MV-4-11 (cell line): Measurements from ENCODE around the gene GNPAT.

Source experiments
- DNase-seq: peaks from one replicate; lab custom pipeline; 2025; lab: John Stamatoyannopoulos, UW

The GNPAT gene

DNA sequence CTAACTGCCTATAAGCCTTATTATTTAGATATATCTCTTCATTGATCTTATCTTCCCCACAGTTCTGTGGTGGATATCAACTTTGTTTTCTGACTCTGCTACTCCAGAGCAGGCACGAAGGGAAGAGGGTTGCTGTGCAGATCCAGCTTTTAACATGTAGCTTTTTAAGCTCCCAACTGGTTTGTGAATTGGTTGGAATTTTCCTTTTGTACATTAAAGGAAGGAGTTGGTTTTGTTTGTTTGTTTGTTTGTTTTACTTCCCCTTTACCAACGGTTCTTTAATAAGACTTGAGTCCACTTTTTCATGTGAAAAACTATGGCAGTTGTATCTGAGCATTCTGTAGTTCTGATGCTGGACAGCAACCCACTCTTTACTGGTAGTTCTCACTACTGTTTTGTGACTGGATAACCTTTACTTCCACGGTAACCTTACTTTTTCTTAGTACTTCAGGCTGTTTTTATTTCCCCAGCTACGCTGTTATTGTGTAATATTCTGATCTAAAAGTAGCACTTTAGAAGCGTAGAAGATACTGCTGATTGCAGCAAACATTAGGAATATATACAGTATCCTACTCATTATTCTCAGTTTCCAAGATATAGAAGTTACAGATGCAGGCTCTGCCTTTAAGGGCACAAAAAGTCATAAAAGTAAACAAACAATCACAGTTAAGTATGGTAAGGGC, 1.6 kb downstream of the GNPAT start:
- peak; percentile 36 for DNase-seq

DNA sequence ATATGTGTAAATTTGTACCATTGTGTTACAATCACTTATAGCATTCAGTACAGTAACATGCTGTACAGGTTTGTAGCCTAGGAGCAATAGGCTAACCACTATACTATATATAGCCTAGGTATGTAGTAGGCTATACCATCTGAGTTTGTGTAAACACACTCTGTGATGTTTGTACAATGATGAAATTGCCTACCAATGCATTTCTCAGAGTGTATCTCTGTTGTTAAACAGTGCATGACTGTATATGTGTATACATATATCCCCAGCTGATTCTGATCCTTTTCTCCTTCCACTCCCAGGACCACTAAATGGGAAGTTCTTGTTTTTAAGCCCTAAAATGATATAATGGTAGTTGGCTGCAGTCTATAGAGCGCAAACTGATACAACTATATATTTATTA, 7.8 kb downstream of the GNPAT start:
- no peak for DNase-seq

DNA sequence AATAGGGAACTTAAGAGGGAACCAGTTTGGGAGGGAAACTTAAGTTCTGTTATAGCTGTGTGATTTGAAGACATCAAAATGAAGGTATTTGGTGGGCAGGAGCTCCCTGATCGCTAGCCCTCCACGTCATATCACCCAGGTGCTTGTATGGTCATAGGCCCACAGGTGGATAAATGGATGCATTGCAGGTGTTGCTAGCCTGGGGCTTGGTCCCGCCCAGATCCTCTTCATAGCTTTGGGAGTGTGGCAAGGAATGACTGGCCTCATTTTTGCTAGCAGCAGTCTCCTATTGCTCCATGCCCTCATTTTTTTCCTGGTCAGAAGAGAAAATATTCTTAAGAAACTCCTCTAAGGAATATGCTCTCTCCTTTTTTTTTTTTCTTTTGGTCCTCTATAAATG, 11.3 kb downstream of the GNPAT start:
- DNase-seq = no peak

GRCh38 chr1:231260351-231260750, 19.3 kb downstream of the GNPAT start:
- no peak for DNase-seq

DNA sequence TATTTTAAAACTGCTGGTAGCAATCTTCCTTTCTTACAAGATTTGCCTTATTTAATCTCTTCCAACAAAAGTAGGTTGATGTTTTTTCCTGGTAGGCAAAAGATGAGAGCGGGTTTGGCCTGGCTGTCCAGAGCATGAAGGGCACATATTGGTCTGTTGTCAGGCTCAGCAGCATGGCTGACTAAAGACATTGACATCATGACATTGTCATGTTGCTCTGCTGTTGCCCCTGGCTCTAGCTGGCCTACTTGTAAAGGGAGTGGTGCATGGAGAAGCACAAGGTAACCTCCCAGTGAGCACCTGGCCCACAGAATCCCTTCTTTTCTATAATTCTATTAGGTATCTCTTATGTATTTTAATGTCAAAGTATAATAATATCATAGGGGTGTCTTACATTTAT, 23.6 kb downstream of the GNPAT start:
- no peak for DNase-seq

DNA sequence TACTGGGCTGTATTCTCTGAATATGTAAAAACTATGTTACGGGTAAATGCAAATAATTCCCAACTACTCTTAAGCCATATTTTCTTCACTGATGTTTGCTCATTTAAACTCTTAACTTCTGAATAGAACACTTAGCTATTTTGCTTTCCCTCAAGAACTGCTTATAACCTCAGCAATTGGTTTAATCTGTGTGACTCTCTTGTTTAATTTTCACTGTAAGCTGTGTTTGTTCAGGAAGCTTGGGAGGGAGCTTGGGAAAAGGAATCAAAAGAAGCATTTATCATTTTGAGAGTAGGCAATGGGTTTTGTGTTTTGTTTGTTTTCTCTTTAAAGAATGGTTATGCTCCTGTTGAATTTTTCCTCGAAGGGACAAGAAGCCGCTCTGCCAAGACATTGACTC, 24.4 kb downstream of the GNPAT start:
- no peak for DNase-seq

DNA sequence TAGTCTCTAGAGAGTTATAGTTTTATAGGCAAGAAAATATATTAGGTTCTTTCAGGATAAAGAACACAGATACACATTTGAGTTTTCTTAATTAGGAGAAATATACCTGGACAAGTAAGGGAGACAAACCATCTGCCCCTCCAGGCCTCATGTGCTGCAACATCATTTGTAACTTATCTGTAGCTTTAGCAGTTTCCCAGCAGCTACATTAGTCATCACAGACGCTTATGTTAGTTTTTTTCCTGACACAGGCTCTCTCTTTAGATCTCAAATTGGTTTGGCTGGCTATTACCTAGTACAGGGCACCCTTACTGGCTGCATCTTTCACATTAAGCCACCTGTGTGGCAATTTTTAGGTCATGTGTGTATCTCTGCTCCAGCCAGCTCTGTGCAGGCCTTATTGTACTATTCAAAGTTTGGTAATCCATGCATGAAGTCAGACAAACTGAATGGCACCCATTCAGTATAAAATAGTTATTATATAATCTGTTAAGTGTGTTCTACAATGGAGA, 25.9 kb downstream of the GNPAT start:
- no peak for DNase-seq

- DNase-seq = no peak
Observed at GRCh38 chr1:231272173-231272572, 31.2 kb downstream of the GNPAT start.

DNA sequence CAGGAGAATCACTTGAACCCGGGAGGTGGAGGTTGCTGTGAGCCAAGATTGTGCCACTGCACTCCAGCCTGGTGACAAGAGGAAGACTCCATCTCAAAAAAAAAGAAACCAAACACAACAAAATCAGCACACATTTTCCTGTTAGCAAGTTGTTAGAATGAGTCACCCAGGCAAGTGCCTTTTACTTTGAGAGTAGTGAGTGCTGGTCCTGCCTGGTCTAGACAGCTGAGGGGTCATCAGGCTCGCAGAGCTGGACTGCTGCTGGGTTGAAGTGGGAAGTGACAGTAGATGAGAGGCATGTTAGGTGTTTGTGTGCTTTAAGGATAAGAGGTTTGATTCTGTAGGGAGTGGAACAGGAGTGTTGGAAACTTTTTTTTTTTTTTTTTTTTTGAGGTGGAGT, 31.9 kb downstream of the GNPAT start:
- DNase-seq = peak; percentile 17

- DNase-seq = no peak
Observed at GRCh38 chr1:231274119-231274825, 33.3 kb downstream of the GNPAT start.

GRCh38 chr1:231278100-231278790, 37.2 kb downstream of the GNPAT start:
- no peak for DNase-seq

DNA sequence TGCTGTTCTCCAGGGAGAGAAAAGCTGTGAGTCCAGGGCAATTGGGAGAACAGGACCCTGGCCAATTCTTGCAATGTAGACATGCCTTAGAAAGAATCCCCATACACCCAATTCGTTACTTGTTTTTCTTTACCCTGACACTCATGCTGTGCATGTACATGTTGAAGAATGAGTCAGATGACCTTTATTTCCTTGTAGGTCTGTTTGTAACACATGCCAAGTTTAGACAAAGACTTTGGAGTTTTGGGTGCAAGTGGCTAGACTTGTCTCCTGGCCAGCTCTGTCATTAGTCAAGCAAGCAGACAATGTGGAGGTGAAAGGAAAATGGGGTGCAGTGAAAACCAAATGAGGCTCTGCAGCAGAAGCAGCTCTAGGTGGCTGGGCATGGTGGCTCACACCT, 38.1 kb downstream of the GNPAT start:
- no peak for DNase-seq

DNA sequence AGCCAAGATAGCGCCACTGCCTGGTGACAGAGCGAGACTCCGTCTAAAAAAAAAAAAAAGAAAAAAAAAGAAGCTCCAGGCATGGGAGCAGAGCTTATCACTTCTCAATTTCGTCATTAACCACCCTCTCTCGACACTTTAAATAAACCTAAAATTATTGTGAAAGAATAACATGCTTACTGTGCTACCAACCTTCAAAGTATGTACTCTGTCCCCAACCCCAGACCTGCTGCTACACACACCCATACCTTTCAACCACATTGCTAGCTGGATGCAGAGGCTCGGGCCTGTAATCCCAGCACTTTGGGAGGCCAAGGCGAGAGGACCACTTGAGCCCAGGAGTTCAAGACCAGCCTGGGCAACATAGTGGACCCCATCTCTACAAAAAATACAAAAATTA, 38.7 kb downstream of the GNPAT start:
- DNase-seq = peak; percentile 74

DNA sequence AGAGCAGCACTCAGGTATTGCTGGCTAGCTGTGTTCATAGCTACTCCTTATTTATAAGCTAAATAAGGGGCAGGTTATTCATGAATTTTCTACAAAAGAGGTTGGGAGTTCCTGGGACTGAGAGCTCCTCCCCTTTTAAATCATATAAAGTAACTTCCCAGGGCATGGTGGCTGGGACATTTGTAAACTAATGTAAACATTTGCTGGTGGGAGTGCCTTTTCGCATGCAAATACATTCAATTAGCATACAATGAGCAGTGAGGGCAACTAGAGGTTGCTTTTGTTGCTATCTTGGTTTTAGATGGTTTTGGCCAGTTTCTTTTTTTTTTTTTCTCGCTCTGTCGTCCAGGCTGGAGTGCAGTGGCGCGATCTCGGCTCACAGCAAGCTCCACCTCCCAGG, 43.4 kb downstream of the GNPAT start:
- no peak for DNase-seq

- DNase-seq = peak; percentile 2
Observed at GRCh38 chr1:231286603-231287002, 45.6 kb downstream of the GNPAT start.

DNA sequence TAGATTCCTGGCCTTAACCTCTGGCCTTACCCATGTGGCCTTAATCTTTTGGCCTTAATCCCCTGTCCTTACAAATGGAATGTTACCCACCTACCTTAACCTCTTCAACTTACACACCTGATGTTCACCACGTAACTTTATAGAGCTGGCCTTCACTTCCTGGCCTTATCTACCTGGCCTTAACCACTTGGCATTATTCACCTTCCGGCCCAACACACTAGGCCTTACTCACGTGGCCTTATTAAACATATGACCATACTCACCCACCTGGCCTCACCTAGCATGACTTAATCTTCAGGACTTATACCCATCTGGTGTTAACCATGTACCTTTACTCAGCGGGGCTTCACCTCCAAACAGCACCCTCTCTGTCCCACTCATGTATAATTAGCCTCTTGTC, 54.9 kb downstream of the GNPAT start:
- no peak for DNase-seq

DNA sequence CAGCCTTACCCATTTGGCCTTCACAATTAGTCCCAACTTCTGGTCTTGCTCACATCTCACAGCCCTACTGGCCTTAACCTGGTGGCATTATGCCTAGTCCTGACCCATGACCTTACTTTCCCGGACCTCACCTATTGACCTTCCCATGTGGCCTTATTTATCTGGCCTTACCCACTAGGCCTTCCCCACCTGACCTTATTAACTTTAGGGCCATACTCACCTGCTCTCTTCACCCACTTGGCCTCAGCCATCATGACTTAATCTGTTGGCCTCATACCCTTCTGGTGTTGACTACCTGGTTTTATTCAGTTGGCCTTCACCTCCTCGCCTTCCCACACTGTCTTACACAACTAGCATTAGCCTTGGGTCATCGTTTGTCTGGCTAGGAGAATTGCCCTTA, 61.0 kb downstream of the GNPAT start:
- DNase-seq = no peak

DNA sequence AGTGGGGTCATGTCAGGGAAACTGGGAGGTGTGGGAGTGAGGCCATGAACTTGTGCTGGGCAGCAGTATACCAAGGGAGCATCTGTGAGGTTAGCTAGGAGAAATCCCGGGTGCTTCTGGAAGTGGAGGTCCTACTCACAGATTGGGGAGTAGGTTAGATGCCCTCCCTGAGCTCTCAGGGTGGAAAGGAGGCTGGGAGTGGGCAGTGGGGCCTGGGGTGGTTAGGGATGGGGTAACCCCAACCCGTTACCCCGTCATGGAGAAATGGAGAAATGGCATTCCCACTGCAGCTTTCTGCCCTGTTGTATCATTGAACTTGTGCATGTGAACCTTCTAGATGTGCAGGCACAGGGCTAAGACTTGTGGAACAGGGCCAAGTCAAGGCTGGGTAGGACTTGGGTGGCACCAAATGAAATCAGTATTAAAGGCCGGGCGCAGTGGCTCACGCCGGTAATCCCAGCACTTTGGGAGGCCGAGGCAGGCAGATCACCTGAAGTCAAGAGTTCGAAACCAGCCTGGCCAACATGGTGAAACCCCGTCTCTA, 69.5 kb downstream of the GNPAT start:
- no peak for DNase-seq

DNA sequence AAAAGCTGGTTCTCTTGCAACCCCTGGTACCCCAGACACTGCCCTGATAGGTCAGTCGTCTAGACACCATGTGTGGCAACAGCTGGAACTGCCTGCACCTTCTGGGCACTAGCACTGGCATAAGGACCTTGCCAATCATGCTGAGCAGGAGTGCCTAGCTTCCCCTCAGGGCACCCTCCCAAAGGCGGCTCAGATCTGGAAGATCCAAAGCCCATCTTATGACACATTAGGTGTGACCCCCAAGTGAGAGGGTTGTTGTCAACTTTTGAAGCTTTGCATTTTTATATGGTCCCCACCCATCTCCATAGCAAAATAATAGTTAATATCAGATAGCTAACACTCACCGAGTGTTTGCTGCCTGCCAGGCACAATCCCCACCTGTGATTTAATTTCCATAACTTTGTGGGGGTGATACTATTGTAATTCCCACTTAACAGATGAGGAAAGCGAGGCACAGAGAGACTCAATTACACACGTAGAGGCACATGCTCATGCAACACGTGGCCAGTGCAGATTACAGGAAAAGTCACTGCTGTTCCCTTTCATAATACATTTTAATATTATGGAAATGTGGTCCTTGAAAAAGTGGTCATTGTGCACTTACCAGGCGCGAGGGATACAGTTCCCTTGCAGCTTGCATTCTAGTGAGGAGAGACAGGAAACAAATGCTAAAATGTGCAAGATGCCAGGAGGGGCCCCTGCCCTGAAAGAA, 70.9 kb downstream of the GNPAT start:
- DNase-seq = no peak

DNA sequence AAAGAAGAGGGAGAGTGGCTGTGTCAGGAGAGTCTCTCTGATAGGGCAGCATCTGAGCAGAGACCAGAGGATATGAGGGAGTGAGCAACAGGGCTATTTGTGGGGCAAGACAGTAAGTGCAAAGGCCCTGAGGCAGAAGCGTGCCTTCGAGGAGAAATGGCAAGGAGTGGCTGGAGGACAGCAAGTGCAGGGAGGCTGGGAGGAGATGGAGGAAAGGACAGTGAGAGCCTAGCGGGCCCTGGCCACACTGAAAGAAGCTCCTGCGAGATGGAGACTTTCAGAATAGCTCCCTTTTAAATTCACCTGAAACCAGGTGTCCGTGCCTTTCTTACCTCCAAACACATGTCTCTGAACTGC, 71.4 kb downstream of the GNPAT start:
- DNase-seq = no peak

DNA sequence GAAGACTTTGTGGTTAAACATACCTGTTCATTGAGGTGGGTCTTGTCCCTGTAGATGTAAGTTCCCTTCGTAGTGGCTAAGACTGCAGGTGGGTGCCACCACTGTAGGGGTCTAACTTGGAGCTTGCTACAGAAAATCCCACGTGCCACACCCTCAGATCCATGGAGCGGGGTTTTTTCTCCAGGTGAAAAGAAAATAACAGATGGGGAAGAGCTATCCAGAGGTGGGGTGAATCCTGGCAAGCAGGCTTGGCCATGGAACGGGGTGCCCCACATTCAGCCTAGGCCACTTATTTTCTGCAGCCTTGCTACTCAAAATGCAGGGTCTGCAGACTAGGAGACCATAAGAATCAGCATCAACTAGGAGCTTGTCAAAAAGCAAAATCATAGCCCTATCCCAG, 72.6 kb downstream of the GNPAT start:
- DNase-seq = no peak

GRCh38 chr1:231315887-231316286, 74.9 kb downstream of the GNPAT start:
- DNase-seq = peak; percentile 41
